Loucy (cell line): ENCODE results near the gene PLPP7.

Source experiments
- EZH2phosphoT487 ChIP-seq: fragments of 200-600 bp; IDR thresholded peaks from 2 replicates; pipeline ENCODE4 v1.6.1; 2018; ENCODE audit warnings: antibody characterized with exemption, mild to moderate bottlenecking, moderate library complexity, borderline replicate concordance
- TF ChIP-seq, protein P1 (sequence below): fragments of 200-600 bp; sonication (generic); conservative IDR thresholded peaks from 2 replicates; pipeline ENCODE4 v1.5.1; 2014; ENCODE audit warnings: mild to moderate bottlenecking, antibody characterized with exemption, low read length

DNA sequence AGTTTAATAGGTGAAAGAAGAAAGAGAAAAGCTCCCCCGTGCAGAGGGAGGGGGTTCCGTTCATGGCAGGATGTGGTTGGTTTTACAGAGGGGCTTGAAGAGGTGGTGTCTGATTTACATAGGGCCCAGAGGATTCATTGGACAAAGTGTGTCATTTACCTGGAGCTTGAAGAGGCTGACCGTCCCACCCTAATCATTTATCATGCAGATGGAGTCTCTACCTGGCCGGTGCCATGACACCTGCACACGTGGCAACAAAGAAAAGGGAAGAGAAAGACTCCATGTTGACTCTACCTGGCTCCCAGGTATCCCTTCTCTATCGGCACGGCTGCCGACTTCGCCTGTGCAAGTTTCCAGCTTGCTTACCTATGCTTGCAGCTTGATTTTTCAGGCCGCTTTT is 69.0 kb downstream of the PLPP7 start:
- TF ChIP-seq, protein P1, sequence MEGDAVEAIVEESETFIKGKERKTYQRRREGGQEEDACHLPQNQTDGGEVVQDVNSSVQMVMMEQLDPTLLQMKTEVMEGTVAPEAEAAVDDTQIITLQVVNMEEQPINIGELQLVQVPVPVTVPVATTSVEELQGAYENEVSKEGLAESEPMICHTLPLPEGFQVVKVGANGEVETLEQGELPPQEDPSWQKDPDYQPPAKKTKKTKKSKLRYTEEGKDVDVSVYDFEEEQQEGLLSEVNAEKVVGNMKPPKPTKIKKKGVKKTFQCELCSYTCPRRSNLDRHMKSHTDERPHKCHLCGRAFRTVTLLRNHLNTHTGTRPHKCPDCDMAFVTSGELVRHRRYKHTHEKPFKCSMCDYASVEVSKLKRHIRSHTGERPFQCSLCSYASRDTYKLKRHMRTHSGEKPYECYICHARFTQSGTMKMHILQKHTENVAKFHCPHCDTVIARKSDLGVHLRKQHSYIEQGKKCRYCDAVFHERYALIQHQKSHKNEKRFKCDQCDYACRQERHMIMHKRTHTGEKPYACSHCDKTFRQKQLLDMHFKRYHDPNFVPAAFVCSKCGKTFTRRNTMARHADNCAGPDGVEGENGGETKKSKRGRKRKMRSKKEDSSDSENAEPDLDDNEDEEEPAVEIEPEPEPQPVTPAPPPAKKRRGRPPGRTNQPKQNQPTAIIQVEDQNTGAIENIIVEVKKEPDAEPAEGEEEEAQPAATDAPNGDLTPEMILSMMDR, result no peak
- no peak for TF ChIP-seq EZH2phosphoT487
